ENCODE results near the gene MBOAT7.

Gene MBOAT7

GRCh38 chr19:54141356-54141755 is 48.0 kb downstream of the MBOAT7 start:
- Histone ChIP-seq H3K4me3 (replicated peaks; ENCODE audit: low read depth, low read length) (no peak overlapping the region), H3K36me3 (ENCODE audit: control insufficient read depth, insufficient read depth, low read length) (peaks cover 44% of the 10 kb centered on the region)
- no peak for TF ChIP-seq CTCF (IDR thresholded peaks at IDR 0.05; ENCODE audit: insufficient read depth, low read length, poor library complexity, severe bottlenecking)

GRCh38 chr19:54138489-54139256 is 50.7 kb downstream of the MBOAT7 start:
- no peak for DNase-seq (ENCODE audit: extremely low read depth, insufficient read length)

More at GRCh38 chr19:54141356-54141755, 48.0 kb downstream of the MBOAT7 start:
- no peaks in the 10 kb centered on the region for H3K27me3 ChIP-seq (replicated peaks; ENCODE audit: control insufficient read depth, insufficient read depth, low read length)
- DNase-seq (ENCODE audit: extremely low read depth, insufficient read length): no peak

GRCh38 chr19:54137699-54138488 is 51.5 kb downstream of the MBOAT7 start, which contains the start of gene CNOT3:
CNOT3 (plus strand) TSS chr19:54137762; CDS start chr19:54142979, 5,217 bp downstream.
- DNase-seq (ENCODE audit: extremely low read depth, insufficient read length): peak; percentile 48
- Histone ChIP-seq H3K27me3 (replicated peaks; ENCODE audit: control insufficient read depth, insufficient read depth, low read length) (no peaks in the 10 kb centered on the region), H3K36me3 (ENCODE audit: control insufficient read depth, insufficient read depth, low read length) (peaks cover 14% of the 10 kb centered on the region), H3K4me3 (replicated peaks; ENCODE audit: low read depth, low read length) (peak within 1 kb of the TSS; percentile 88)
- no peak for TF ChIP-seq CTCF (IDR thresholded peaks at IDR 0.05; ENCODE audit: insufficient read depth, low read length, poor library complexity, severe bottlenecking)

More at GRCh38 chr19:54138489-54139256, 50.7 kb downstream of the MBOAT7 start:
- Histone ChIP-seq H3K27me3 (replicated peaks; ENCODE audit: control insufficient read depth, insufficient read depth, low read length) (no peaks in the 10 kb centered on the region), H3K4me3 (replicated peaks; ENCODE audit: low read depth, low read length) (peak overlapping the region; percentile 88), H3K36me3 (ENCODE audit: control insufficient read depth, insufficient read depth, low read length) (peaks cover 21% of the 10 kb centered on the region)
- no peak for TF ChIP-seq CTCF (IDR thresholded peaks at IDR 0.05; ENCODE audit: insufficient read depth, low read length, poor library complexity, severe bottlenecking)

GRCh38 chr19:54136864-54137698 is 52.3 kb downstream of the MBOAT7 start:
- TF ChIP-seq CTCF (IDR thresholded peaks at IDR 0.05; ENCODE audit: insufficient read depth, low read length, poor library complexity, severe bottlenecking): no peak
- Histone ChIP-seq H3K27me3 (replicated peaks; ENCODE audit: control insufficient read depth, insufficient read depth, low read length) (no peaks in the 10 kb centered on the region), H3K4me3 (replicated peaks; ENCODE audit: low read depth, low read length) (peak overlapping the region; percentile 88), H3K36me3 (ENCODE audit: control insufficient read depth, insufficient read depth, low read length) (peaks cover 8% of the 10 kb centered on the region)
- DNase-seq (ENCODE audit: extremely low read depth, insufficient read length): peak; percentile 99

- no peak for TF ChIP-seq CTCF (IDR thresholded peaks at IDR 0.05; ENCODE audit: insufficient read depth, low read length, poor library complexity, severe bottlenecking)
- DNase-seq (ENCODE audit: extremely low read depth, insufficient read length): no peak
- H3K36me3 ChIP-seq (ENCODE audit: control insufficient read depth, insufficient read depth, low read length): peaks cover 9% of the 10 kb centered on the region
- H3K27me3 ChIP-seq (replicated peaks; ENCODE audit: control insufficient read depth, insufficient read depth, low read length): no peaks in the 10 kb centered on the region
- peak overlapping the region; percentile 69 for H3K4me3 ChIP-seq (replicated peaks; ENCODE audit: low read depth, low read length)
These were observed 53.1 kb downstream of the MBOAT7 start for GRCh38 chr19:54136086-54136863.

Data from GM06990 (cell line).